Activated CD4-positive, CD25-positive, alpha-beta regulatory T cell (primary cell): ENCODE results near the gene PRDM16.

Source experiments
- DNase-seq, 4 experiments: peaks; one replicate each; lab custom pipeline; 2025; lab: John Stamatoyannopoulos, UW

PRDM16 gene

GRCh38 chr1:3206696-3207095 is 137.7 kb downstream of the PRDM16 start:
- DNase-seq, result no peak

- no peak for DNase-seq
Measured at GRCh38 chr1:3207217-3207848, 138.3 kb downstream of the PRDM16 start.

- DNase-seq, result no peak
Measured at GRCh38 chr1:3208819-3209200, 139.8 kb downstream of the PRDM16 start.

- no peak for DNase-seq
Measured at GRCh38 chr1:3209201-3209600, 140.2 kb downstream of the PRDM16 start.

GRCh38 chr1:3211582-3212375 is 142.8 kb downstream of the PRDM16 start:
- DNase-seq, result no peak

- no peak for DNase-seq
Measured at GRCh38 chr1:3212453-3213355, 143.7 kb downstream of the PRDM16 start.

- DNase-seq, result no peak
Measured at GRCh38 chr1:3213730-3214129, 144.7 kb downstream of the PRDM16 start.

- DNase-seq, result no peak
Measured at GRCh38 chr1:3215198-3216014, 146.4 kb downstream of the PRDM16 start.

GRCh38 chr1:3216015-3216391 is 147.0 kb downstream of the PRDM16 start:
- no peak for DNase-seq

- no peak for DNase-seq
Measured at GRCh38 chr1:3217181-3217641, 148.2 kb downstream of the PRDM16 start.

GRCh38 chr1:3217979-3218679 is 149.1 kb downstream of the PRDM16 start:
- no peak for DNase-seq

GRCh38 chr1:3219005-3219790 is 150.2 kb downstream of the PRDM16 start:
- DNase-seq, result no peak

GRCh38 chr1:3219791-3220467 is 150.9 kb downstream of the PRDM16 start:
- no peak for DNase-seq

- no peak for DNase-seq
Measured at GRCh38 chr1:3221112-3222041, 152.4 kb downstream of the PRDM16 start.

GRCh38 chr1:3222042-3222692 is 153.2 kb downstream of the PRDM16 start:
- DNase-seq, result no peak

- DNase-seq, result no peak
Measured at GRCh38 chr1:3225661-3226060, 156.7 kb downstream of the PRDM16 start.

GRCh38 chr1:3226191-3226590 is 157.2 kb downstream of the PRDM16 start:
- DNase-seq, result no peak
